Renal pelvis (tissue), 4 donors: ENCODE data around the gene MCC. TPM values are rescaled to one million over a fixed set of nuclear protein-coding genes. Genes with fewer than 3 reads are reported as not detected.

Experiments
- DNase-seq: peaks from one replicate; pipeline ENCODE4 v3.0.0-alpha.2; 2013
- polyA plus RNA-seq, 3 donors: library from polyadenylated mRNA; unstranded; fragments of 120-200 nt; gene quantifications; one replicate each; pipeline ENCODE4 v1.2.1, GENCODE V29; 2013; ENCODE audit not compliant: insufficient read length in 3 of 3

Gene MCC
- polyA plus RNA-seq, 3 donors, result 28.1 to 30.1 (median 29.4) TPM

GRCh38 chr5:113151641-113152379 lies 336.4 kb downstream of the MCC start:
- DNase-seq, result no peak

GRCh38 chr5:113150821-113151220 lies 337.4 kb downstream of the MCC start:
- DNase-seq, result no peak

- no peak for DNase-seq
These were observed 338.0 kb downstream of the MCC start for GRCh38 chr5:113150221-113150620.

- no peak for DNase-seq
These were observed 340.7 kb downstream of the MCC start for GRCh38 chr5:113147537-113147936.

GRCh38 chr5:113147101-113147508 lies 341.1 kb downstream of the MCC start:
- DNase-seq, result no peak

- no peak for DNase-seq
These were observed 342.4 kb downstream of the MCC start for GRCh38 chr5:113145757-113146387.

GRCh38 chr5:113142186-113142585 lies 346.1 kb downstream of the MCC start:
- DNase-seq, result no peak

- DNase-seq, result no peak
These were observed 347.2 kb downstream of the MCC start for GRCh38 chr5:113140837-113141671.

- DNase-seq, result no peak
These were observed 354.9 kb downstream of the MCC start for GRCh38 chr5:113133211-113133975.

- DNase-seq, result no peak
These were observed 355.7 kb downstream of the MCC start for GRCh38 chr5:113132564-113132963.

- DNase-seq, result no peak
These were observed 359.5 kb downstream of the MCC start for GRCh38 chr5:113128641-113129330.

- no peak for DNase-seq
These were observed 360.2 kb downstream of the MCC start for GRCh38 chr5:113128082-113128481.

GRCh38 chr5:113127021-113127420 lies 361.2 kb downstream of the MCC start:
- no peak for DNase-seq

- no peak for DNase-seq
These were observed 362.9 kb downstream of the MCC start for GRCh38 chr5:113125371-113125770.

GRCh38 chr5:113124914-113125313 lies 363.3 kb downstream of the MCC start:
- DNase-seq, result no peak

GRCh38 chr5:113124265-113124664 lies 364.0 kb downstream of the MCC start:
- DNase-seq, result no peak

- DNase-seq, result peak; percentile 38
These were observed 364.6 kb downstream of the MCC start for GRCh38 chr5:113123618-113124017.

- DNase-seq, result no peak
These were observed 366.2 kb downstream of the MCC start for GRCh38 chr5:113122053-113122452.

- DNase-seq, result peak; percentile 52
These were observed 368.9 kb downstream of the MCC start for GRCh38 chr5:113119246-113119924.

- DNase-seq, result no peak
These were observed 369.5 kb downstream of the MCC start for GRCh38 chr5:113118765-113119164.

- DNase-seq, result no peak
These were observed 370.0 kb downstream of the MCC start for GRCh38 chr5:113118298-113118697.
